Activated CD8-positive, alpha-beta memory T cell treated with anti-CD3 and anti-CD28 coated beads, Interleukin-2, amount 50 U/mL, for 48 hours (primary cell): ENCODE measurements around the gene MAL.
"Not testable (repeated sequence)": the region's sequence is repeated elsewhere in the genome, so short reads cannot be mapped to it uniquely, and the experiment has no call there.

Experiments
- DNase-seq: peaks from one replicate; pipeline ENCODE4 v3.0.0-alpha.2; 2020

Gene MAL

GRCh38 chr2:95036596-95037383 lies 11.3 kb downstream of the MAL start:
- DNase-seq = no peak

- DNase-seq = no peak
Measured at GRCh38 chr2:95037384-95037839, 11.9 kb downstream of the MAL start.

DNA sequence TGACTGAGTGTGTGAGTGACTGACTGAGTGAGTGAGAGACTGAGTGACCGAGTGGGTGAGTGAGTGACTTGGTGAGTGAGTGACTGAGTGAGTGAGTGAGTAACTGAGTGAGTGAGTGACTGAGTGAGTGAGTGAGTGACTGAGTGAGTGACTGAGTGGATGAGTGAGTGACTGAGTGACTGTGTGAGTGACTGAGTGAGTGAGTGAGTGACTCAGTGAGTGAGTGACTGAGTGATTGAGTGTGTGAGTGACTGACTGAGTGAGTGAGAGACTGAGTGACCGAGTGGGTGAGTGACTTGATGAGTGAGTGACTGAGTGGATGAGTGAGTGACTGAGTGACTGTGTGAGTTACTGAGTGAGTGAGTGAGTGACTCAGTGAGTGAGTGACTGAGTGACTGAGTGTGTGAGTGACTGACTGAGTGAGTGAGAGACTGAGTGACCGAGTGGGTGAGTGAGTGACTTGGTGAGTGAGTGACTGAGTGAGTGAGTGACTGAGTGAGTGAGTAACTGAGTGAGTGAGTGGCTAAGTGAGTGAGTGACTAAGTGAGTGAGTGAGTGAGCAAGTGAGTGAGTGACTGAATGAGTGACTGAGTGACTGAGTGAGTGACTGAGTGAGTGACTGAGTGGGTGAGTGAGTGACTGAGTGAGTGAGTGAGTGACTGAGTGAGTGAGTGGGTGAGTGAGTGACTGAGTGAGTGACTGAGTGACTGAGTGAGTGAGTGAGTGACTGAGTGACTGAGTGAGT lies 12.5 kb downstream of the MAL start:
- not testable (repeated sequence) for DNase-seq

DNA sequence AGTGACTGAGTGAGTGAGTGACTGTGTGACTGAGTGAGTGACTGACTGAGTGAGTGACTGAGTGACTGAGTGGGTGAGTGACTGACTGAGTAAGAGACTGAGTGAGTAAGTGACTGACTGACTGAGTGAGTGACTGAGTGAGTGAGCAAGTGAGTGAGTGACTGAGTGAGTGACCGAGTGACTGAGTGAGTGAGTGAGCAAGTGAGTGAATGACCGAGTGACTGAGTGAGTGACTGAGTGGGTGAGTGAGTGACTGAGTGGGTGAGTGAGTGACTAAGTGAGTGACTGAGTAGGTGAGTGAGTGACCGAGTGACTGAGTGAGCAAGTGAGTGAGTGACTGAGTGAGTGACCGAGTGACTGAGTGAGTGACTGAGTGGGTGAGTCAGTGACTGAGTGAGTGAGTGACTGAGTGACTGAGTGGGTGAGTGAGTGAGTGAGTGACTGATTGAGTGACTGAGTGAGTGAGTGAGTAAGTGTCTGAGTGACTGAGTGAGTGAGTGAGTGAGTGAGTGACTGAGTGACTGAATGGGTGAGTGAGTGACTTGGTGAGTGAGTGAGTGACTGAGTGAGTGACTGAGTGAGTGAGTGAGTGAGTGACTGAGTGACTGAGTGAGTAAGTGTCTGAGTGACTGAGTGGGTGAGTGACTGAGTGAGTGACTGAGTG lies 13.3 kb downstream of the MAL start:
- DNase-seq = no peak

GRCh38 chr2:95039363-95039762 lies 13.9 kb downstream of the MAL start:
- no peak for DNase-seq

DNA sequence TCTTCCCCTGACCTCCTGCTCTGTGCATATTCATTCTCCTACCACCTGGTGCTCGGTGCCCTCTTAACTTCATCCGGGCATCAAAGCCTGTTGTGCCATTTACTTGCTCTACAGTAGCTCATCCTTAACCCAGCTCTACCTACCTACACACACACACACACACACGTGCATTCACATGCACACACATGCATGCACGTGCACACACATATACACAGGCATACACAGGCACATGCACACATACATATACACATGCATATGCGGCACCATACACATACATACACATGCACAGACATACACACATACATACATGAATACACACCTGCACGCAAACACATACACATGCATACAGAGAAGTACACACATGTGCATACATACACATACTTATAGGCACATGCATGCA lies 14.5 kb downstream of the MAL start:
- no peak for DNase-seq

DNA sequence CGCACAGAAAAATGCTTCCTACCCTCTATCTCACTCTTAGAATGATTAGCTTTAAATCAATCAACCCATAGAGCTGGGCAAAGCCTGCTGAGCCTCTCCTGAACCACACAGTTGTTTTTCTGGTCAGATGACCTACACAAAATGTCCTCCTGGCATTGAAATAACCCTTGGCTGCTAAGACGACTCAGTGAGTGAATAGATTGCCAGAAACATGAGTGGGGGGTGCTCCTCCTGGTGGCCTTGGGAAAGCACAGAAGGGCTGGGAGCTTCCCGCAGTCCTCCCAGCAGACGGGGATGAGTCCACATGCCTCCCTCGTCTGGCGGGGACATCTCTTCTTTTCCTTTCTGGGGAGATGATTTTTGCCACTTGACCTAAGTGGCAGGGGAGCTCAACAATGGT lies 14.9 kb downstream of the MAL start:
- DNase-seq = no peak

GRCh38 chr2:95041060-95041823 lies 15.7 kb downstream of the MAL start:
- DNase-seq = no peak

DNA sequence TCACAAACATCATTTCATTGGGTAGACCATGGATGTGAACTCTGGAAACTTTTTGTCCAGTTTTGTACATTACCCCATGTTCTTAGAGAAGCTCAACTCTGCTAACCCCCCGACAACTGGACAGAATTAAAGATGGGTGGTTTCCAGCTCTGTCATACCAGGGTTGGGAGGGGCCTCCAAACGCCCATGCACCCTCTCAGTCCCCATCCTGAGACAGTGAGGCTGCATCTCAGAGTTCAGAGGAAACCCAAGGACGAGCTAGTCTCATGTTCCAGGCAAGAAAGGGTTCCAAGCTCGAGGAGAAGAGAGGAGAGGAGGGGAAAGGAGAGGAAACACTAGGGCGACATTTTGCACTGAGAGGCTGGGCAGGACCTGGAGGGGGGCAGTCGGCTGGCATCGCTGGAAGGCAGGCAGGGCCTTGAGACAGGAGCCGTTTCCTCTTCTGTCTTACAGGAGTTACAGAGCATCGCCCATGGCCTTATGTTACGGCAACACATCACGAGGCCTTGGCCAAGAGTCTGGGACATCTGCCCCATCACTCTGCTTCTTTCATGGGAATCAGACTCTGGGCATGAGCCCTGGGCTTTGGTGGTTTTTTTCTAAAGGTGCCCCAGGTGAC lies 16.4 kb downstream of the MAL start:
- no peak for DNase-seq

DNA sequence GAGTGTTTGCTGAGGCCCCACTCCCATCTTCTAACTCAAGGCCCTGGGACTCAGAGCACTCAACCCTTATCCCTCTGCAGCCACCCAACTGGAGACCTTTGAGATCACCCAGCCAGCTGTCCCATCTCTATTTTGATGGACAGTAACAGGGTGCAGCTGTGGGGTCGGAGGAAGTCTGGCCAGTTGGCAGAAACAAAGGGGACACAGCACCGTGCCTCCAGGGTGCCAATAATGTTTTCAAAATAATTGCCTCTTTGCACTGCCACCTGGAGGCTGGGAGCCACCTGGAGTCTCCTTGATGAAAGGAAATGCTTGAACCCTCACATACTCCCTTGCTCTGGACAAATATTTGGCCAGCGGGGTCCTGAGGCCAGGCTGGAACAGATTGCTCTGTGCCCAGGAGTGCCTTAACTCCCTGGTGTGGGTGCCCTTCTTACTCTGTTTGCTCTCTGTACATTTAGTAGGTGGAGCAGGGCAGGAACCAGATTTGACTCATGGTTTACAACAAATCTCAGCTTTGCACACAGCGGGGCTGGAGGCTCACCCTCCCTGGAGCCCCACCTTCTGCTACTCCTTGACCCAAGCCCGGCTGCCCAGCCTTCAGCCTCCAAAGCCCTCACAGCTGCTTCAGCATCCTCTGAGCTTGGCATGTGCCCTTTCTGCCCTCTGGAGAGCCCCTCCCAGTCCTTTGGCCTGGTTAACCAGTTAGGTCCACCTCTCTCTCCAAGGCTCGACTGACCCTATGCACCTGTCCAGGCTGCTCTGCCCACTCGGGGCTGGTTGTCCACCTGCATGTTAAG lies 17.2 kb downstream of the MAL start:
- no peak for DNase-seq

- no peak for DNase-seq
Measured at GRCh38 chr2:95043300-95044093, 18.0 kb downstream of the MAL start.

- no peak for DNase-seq
Measured at GRCh38 chr2:95044601-95045000, 19.1 kb downstream of the MAL start.

- no peak for DNase-seq
Measured at GRCh38 chr2:95046371-95047112, 21.0 kb downstream of the MAL start.

DNA sequence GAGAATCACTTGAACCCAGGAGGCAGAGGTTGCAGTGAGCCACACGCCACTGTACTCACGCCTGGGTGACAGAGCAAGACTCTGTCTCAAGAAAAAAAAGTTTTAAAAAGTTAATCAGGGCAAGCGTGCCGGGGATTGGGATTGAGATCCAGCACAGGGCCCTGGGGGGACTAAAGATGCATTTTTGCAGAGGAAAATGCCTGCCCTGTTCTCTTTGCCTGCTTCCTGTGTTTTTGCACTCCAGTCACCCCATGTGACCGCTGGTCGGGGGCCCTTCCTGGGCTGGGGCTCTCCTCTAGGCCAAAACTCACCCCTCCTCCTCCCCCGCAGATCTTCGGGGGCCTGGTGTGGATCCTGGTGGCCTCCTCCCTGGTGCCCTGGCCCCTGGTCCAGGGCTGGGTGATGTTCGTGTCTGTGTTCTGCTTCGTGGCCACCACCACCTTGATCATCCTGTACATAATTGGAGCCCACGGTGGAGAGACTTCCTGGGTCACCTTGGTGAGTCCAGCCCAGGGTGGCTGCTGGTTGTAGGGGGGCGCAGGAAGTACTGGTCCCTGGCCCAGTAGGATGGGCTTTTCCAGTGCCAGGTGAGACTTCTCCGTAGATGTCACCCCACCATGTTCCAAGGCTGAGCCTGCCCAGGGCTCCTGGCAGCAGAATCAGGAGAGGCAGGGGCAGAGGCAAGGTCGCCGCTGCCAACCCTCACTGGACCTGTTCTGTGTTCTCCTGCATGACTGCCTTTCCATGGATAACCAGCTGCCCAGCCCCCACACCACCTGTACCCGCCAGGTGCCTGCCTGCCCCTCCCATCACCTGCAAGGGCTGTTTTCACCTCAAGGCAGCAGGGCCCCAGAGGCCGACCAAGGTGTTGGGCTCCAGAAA lies 22.4 kb downstream of the MAL start:
- no peak for DNase-seq

DNA sequence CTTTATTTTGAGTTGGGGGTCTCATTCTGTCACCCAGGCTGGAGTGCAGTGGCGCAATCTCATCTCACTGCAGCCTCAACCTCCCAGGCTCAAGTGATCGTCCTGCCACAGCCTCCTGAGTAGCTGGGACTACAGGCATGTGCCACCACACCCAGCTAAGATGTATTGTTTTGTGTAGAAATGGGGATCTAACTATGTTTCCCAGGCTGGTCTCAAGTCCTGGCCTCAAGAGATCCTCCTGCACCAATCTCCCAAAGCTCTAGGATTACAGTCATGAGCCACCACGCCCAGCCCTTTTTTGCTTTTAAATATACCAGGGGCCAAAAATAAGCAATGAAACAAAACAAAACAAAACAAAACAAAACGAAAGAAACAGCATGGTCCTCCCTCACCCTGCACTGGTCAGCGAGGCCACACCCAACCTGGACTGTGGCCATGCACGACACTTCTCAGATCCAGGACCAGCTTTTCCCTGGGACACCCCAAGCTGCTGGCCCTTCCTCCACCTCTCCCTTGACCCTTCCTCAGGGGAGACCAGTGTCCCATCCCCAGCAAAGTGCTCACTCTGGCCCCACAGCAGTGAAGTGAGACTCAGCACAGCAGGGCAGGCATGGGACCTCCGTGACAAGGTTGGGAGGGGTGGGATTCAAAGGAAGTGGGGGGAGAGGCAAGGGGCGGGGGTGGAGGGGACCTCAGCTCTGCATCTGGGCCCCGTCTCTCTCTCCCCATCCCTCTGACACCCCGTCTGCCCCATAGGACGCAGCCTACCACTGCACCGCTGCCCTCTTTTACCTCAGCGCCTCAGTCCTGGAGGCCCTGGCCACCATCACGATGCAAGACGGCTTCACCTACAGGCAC lies 23.5 kb downstream of the MAL start:
- DNase-seq = no peak

- no peak for DNase-seq
Measured at GRCh38 chr2:95049683-95049955, 24.1 kb downstream of the MAL start.

GRCh38 chr2:95049961-95050360 lies 24.5 kb downstream of the MAL start:
- DNase-seq = no peak
